GM10847 (cell line): ENCODE measurements around the gene RAD17.

Experiments
- POLR2A ChIP-seq: IDR thresholded peaks from 2 replicates; pipeline ENCODE4 v1.6.1; 2011; ENCODE audit not compliant: insufficient read length; ENCODE audit errors: extremely low read depth

Gene RAD17

DNA sequence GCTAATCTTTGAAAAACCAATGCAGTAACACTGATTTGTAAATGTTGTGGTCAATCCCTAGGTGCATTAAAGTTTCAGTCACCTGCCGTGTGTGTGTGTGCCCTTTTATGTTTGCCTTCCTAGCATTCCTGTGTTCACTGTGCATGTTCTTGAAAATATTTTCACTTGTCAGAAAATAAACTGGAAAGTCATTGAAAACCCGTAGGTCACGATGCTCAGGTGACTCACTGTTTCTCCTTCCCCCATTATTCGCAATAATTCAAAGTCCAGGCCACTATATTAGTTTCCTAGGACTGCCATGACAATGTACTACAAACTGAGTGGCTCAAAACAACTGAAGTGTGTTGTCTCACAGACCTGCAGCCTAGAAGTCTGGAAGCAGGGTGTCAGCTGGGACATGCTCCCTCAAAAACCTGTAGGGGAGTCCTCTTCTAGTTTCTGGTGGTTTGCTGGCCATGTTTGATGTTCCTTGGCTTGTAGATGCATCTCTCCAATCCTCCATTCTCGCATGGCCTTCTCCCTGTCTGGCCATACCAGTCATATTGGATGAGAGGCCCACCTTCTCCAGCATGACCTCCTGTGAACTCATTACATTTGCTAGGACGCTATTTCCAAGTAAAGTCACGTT is 74.6 kb downstream of the RAD17 start:
- TF ChIP-seq POLR2A, result no peak

DNA sequence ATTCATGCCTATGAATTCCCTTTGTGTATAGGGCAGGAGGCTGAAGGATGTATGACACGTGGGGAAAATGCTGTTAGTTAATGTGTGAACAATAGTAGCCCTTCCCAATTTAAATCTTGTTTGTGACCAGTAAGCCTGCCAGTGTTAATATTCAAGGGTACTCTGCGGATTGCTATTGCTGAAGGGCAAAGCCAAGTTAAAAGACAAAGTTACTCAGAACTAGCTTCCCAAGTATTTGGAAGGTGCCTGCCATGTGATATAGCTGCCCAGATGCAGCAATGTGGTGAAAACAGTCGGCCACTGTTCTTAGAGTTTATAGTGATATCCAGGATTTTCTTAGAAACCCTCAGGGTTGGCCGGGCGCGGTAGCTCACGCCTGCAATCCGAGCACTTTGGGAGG is 79.9 kb downstream of the RAD17 start:
- TF ChIP-seq POLR2A, result no peak

DNA sequence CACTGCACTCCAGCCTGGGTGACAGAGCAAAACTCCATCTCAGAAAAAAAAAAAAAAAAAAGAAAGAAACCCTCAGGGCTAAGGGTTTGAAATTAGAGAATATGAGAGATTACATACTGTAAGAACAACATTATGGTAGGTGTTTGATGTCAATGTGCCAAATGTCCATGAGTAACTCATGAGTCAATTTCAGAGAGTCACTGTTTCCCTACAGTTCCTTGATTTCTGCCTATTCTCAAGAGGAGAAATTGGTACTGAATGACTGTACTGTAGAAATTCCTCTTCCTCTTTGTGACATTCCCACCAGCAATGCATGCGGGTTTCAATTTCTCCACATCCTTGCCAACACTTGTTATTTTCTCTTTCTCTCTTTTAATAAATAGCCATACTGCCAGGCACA is 80.5 kb downstream of the RAD17 start:
- no peak for TF ChIP-seq POLR2A

DNA sequence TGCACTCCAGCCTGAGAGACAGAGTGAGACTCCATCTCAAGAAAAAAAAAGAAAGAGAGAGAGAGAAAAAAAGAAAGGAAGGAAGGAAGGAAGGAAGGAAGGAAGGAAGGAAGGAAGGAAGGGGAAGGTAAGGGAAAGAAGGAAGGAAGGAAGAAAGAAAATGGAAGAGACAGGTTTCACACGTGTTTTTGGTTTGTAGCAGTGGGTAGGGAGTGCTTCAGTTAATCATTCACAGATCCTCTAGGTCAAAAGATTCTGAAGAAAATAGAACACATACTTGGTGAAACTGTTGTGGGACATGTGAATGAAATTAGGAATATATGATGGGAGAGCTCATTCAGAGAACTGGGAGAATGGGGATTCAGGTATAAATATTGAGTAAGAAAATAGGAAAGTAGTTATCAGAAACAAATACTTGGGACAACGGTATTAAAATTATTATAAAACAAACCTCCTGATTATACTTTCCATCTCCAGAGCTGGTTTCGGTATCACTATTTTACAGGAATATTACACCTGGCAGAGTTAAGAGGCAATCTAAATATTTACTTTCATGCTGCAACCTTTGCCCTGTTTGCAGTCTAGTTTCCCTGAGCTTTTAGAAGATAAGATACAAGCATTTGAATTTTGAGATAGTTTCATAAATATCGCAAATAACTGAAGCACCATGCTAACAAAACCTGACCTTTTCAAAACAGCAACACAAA is 82.5 kb downstream of the RAD17 start:
- no peak for TF ChIP-seq POLR2A

DNA sequence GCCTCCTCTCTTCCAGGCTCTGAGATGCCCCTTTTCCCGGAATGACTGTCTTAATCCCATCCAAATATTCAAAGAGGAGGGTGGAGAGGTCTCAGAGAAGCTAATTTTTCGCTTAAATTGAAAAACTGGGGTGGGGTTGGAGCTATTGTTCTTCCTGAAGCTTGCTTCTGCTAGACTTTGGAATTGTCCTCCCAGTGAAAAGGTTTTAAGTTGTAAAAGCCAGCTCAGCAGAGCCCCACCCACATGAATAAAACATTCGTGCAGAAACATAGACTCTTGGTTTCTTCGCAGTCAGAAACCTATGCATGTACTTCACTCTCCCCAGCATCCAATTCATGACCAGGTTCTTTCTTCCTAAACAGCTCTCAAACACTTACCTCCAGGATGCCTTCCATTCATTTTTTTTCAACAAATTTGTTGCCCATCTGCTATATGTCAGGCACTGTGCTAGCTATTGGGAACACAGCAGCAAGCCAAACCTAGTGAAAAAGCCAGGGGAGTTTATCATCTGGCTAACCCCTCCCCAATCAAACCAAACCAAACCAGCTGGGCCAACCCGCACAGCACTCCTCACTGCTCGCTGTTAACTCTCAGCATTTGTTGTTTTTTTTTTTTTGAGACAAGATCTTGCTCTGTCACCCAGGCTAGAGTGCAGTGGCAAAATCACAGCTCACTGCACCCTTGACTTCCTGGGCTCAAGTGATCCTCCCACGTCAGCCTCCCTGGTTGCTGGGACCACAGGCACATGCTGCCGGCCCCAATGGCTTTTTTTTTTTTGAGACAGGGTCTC is 85.0 kb downstream of the RAD17 start:
- no peak for TF ChIP-seq POLR2A

DNA sequence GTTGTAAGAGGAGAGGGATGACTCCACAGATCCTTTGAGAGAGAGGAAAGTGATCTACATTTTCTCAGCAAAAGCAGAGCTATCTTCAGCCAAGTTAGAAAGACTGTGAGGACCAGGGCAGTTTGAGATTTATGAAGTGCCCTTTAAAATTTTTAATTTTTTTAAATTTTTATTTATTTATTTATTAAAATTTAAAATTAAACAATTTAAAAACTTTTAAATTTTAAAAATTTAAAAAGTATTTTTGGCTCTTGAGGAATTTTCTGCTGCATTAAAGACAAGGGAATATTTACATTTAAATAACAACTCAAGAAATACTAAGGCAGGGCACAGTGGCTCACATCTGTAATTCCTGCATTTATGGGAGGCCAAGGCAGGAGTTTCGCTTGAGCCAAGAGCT is 92.6 kb downstream of the RAD17 start:
- no peak for TF ChIP-seq POLR2A
